ENCODE measurements around the gene TRIM33. TPM values are rescaled to one million over a fixed set of nuclear protein-coding genes. Genes with fewer than 3 reads are reported as not detected.

TRIM33 gene
- total RNA-seq, 1 experiment from 2014 or later = 44.5 TPM

GRCh38 chr1:114390960-114391359 is 120.0 kb downstream of the TRIM33 start (continued):
- TF ChIP-seq, protein P1, sequence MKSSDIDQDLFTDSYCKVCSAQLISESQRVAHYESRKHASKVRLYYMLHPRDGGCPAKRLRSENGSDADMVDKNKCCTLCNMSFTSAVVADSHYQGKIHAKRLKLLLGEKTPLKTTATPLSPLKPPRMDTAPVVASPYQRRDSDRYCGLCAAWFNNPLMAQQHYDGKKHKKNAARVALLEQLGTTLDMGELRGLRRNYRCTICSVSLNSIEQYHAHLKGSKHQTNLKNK (CRISPR knock-in tag; IDR thresholded peaks at IDR 0.05) = no peak
- TF ChIP-seq NR1H2 (CRISPR knock-in tag; IDR thresholded peaks at IDR 0.05) (no peak), RELA (CRISPR knock-in tag; IDR thresholded peaks at IDR 0.05; ENCODE audit: borderline replicate concordance) (no peak), ZNF423 (CRISPR knock-in tag; IDR thresholded peaks at IDR 0.05) (no peak)
- TF ChIP-seq, protein P2, sequence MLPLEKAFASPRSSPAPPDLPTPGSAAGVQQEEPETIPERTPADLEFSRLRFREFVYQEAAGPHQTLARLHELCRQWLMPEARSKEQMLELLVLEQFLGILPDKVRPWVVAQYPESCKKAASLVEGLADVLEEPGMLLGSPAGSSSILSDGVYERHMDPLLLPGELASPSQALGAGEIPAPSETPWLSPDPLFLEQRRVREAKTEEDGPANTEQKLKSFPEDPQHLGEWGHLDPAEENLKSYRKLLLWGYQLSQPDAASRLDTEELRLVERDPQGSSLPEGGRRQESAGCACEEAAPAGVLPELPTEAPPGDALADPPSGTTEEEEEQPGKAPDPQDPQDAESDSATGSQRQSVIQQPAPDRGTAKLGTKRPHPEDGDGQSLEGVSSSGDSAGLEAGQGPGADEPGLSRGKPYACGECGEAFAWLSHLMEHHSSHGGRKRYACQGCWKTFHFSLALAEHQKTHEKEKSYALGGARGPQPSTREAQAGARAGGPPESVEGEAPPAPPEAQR (CRISPR knock-in tag; IDR thresholded peaks at IDR 0.05) = no peak
- TF ChIP-seq, protein P3, sequence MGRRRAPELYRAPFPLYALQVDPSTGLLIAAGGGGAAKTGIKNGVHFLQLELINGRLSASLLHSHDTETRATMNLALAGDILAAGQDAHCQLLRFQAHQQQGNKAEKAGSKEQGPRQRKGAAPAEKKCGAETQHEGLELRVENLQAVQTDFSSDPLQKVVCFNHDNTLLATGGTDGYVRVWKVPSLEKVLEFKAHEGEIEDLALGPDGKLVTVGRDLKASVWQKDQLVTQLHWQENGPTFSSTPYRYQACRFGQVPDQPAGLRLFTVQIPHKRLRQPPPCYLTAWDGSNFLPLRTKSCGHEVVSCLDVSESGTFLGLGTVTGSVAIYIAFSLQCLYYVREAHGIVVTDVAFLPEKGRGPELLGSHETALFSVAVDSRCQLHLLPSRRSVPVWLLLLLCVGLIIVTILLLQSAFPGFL (CRISPR knock-in tag; IDR thresholded peaks at IDR 0.05; ENCODE audit: borderline replicate concordance) = no peak

GRCh38 chr1:114390361-114390760 is 120.6 kb downstream of the TRIM33 start:
- no peak for ATAC-seq
- CTCF ChIA-PET = no interaction called here
- no peak for DNase-seq (ENCODE audit: low spot score)
- Mint-ChIP-seq H3K27me3 (ENCODE audit: low read depth) (no peaks in the 10 kb centered on the region), H3K9me3 (peaks cover 9% of the 10 kb centered on the region), H3K36me3 (peaks cover 7% of the 10 kb centered on the region; the same call in 1 of the 2 replicates), H3K4me3 (no peak overlapping the region), H3K27ac (no peak overlapping the region), H3K4me1 (peaks cover 13% of the 10 kb centered on the region)
- no peak for TF ChIP-seq IRF2 (CRISPR knock-in tag; IDR thresholded peaks at IDR 0.05; ENCODE audit: borderline replicate concordance, low read depth)
- TF ChIP-seq TP53 (CRISPR knock-in tag; IDR thresholded peaks at IDR 0.05) = no peak
- no peak for TF ChIP-seq ZNF138 (CRISPR knock-in tag; conservative IDR thresholded peaks at IDR 0.05)
- no peak for TF ChIP-seq ZNF423 (CRISPR knock-in tag; IDR thresholded peaks at IDR 0.05)
- TF ChIP-seq ESRRA (CRISPR knock-in tag; IDR thresholded peaks at IDR 0.05; ENCODE audit: borderline replicate concordance) = no peak
- TF ChIP-seq USF2 (CRISPR knock-in tag; IDR thresholded peaks at IDR 0.05) = no peak
- TF ChIP-seq FOXP1 (CRISPR knock-in tag; IDR thresholded peaks at IDR 0.05; ENCODE audit: borderline replicate concordance) = no peak
- no peak for TF ChIP-seq ZNF317 (CRISPR knock-in tag; IDR thresholded peaks at IDR 0.05; ENCODE audit: borderline replicate concordance, low read depth)
- no peak for TF ChIP-seq ZNF512 (CRISPR knock-in tag; IDR thresholded peaks at IDR 0.05; ENCODE audit: borderline replicate concordance)
- no peak for TF ChIP-seq NR2C2 (CRISPR knock-in tag; IDR thresholded peaks at IDR 0.05)
- no peak for TF ChIP-seq USF1 (CRISPR knock-in tag; IDR thresholded peaks at IDR 0.05)
- POLR2A ChIA-PET = no interaction called here

GRCh38 chr1:114388432-114389003 is 122.5 kb downstream of the TRIM33 start:
- Mint-ChIP-seq H3K4me1 (peaks cover 13% of the 10 kb centered on the region), H3K4me3 (no peak overlapping the region), H3K27me3 (ENCODE audit: low read depth) (no peaks in the 10 kb centered on the region), H3K36me3 (peaks cover 6% of the 10 kb centered on the region; the same call in 1 of the 2 replicates), H3K27ac (no peak overlapping the region; the same call in 1 of the 2 replicates), H3K9me3 (peaks cover 21% of the 10 kb centered on the region)
- ChIA-PET CTCF (interaction anchor here (1.3 kb wide), 1 partner anchor 42 kb away, joined by 3 read pairs; no protein-coding TSS in a partner anchor), POLR2A (no interaction called here)
- ATAC-seq (no peak), DNase-seq (ENCODE audit: low spot score) (no peak)
- TF ChIP-seq KAT7 (CRISPR knock-in tag; IDR thresholded peaks at IDR 0.05; ENCODE audit: borderline replicate concordance) = no peak
- no peak for TF ChIP-seq SMAD4 (CRISPR knock-in tag; IDR thresholded peaks at IDR 0.05)
- TF ChIP-seq, protein P4, sequence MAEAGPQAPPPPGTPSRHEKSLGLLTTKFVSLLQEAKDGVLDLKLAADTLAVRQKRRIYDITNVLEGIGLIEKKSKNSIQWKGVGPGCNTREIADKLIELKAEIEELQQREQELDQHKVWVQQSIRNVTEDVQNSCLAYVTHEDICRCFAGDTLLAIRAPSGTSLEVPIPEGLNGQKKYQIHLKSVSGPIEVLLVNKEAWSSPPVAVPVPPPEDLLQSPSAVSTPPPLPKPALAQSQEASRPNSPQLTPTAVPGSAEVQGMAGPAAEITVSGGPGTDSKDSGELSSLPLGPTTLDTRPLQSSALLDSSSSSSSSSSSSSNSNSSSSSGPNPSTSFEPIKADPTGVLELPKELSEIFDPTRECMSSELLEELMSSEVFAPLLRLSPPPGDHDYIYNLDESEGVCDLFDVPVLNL (CRISPR knock-in tag; IDR thresholded peaks at IDR 0.05; ENCODE audit: borderline replicate concordance, low read depth) = no peak
- no peak for TF ChIP-seq SP1 (CRISPR knock-in tag; conservative IDR thresholded peaks at IDR 0.05)
- TF ChIP-seq, protein P5, sequence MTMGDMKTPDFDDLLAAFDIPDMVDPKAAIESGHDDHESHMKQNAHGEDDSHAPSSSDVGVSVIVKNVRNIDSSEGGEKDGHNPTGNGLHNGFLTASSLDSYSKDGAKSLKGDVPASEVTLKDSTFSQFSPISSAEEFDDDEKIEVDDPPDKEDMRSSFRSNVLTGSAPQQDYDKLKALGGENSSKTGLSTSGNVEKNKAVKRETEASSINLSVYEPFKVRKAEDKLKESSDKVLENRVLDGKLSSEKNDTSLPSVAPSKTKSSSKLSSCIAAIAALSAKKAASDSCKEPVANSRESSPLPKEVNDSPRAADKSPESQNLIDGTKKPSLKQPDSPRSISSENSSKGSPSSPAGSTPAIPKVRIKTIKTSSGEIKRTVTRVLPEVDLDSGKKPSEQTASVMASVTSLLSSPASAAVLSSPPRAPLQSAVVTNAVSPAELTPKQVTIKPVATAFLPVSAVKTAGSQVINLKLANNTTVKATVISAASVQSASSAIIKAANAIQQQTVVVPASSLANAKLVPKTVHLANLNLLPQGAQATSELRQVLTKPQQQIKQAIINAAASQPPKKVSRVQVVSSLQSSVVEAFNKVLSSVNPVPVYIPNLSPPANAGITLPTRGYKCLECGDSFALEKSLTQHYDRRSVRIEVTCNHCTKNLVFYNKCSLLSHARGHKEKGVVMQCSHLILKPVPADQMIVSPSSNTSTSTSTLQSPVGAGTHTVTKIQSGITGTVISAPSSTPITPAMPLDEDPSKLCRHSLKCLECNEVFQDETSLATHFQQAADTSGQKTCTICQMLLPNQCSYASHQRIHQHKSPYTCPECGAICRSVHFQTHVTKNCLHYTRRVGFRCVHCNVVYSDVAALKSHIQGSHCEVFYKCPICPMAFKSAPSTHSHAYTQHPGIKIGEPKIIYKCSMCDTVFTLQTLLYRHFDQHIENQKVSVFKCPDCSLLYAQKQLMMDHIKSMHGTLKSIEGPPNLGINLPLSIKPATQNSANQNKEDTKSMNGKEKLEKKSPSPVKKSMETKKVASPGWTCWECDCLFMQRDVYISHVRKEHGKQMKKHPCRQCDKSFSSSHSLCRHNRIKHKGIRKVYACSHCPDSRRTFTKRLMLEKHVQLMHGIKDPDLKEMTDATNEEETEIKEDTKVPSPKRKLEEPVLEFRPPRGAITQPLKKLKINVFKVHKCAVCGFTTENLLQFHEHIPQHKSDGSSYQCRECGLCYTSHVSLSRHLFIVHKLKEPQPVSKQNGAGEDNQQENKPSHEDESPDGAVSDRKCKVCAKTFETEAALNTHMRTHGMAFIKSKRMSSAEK (CRISPR knock-in tag; IDR thresholded peaks at IDR 0.05; ENCODE audit: borderline replicate concordance) = no peak
